ENCODE results near the gene ZDBF2.
"Not testable (repeated sequence)": the region's sequence is repeated elsewhere in the genome, so short reads cannot be mapped to it uniquely, and the experiment has no call there.

Gene ZDBF2

GRCh38 chr2:206259376-206260187, 14.9 kb upstream of the ZDBF2 start:
- DNase-seq, result no peak
- no peak for ATAC-seq

DNA sequence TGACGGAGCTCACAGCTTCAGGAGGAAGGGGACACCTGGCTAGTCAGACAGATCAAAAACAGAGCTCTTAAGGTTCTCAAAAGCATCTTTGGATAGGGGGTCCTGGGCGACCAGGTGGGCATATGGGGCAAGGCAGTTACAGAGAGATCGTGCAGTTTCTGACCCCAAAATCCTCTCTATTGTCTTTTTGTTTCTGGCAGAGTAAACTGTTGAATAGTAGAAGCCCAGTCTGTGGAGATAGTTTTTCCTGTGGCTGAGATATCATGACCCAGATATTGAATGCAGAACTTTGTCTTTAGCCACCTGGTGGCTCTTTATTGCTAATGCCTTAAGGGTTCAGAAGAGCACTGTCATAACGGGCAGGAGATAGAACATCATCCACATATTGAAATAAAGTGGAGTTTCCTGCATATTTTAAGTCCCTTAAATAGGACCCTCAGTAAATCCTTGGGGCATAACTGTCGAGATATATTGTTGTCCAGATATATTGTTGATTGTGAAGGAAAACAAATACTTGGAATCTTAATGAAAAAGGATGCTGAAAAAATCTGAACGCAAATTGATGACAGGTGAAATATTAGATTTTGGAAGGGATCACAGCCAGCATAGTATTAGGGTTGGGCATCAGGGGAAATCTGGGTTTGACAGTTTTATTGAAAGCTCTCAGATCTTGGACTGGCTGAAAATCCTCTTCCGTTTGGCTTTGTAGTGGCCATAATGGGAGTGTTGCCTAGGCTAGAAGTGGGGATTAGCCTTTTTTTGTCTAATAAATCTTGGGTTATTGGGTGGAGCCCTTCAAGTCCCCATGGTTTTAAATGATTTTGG, 14.1 kb upstream of the ZDBF2 start:
- no peak for DNase-seq
- ATAC-seq, result no peak

DNA sequence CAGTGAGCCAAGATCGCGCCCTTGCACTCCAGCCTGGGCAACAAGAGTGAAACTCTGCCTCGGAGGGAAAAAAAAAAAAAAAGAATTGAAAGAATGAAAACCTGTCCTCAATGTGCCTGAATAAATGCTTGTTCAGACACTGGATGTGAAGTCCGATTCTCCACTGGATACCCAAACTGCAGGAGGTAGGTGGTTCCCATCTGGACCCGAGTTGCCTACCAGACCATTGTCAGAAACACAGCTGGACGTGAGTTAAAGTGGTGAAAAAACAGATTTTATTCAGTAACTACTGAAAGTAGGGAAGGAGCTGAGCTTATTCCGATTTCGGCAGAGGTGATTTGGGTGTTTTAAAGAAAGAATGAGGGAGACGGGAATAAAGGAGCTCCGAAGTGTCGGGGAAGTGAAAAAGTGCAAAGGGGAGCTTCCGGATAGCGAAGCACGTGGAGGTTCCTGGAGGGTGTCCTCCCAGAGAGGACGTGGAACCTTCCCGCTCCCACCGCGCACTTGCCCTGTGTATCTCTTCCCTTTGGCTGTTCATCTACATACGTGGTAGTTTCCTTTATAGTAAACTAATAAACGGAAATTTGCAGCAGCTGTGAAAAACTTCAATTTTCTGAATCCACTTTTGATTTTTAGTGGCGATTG, 10.4 kb upstream of the ZDBF2 start:
- DNase-seq, result no peak
- ATAC-seq, result no peak

GRCh38 chr2:206266130-206267125, 8.0 kb upstream of the ZDBF2 start:
- no peak for DNase-seq
- ATAC-seq, result no peak

- DNase-seq, result no peak
- no peak for ATAC-seq
Observed at GRCh38 chr2:206267567-206267966, 6.9 kb upstream of the ZDBF2 start.

GRCh38 chr2:206271065-206271464, 3.4 kb upstream of the ZDBF2 start:
- no peak for ATAC-seq
- no peak for DNase-seq

DNA sequence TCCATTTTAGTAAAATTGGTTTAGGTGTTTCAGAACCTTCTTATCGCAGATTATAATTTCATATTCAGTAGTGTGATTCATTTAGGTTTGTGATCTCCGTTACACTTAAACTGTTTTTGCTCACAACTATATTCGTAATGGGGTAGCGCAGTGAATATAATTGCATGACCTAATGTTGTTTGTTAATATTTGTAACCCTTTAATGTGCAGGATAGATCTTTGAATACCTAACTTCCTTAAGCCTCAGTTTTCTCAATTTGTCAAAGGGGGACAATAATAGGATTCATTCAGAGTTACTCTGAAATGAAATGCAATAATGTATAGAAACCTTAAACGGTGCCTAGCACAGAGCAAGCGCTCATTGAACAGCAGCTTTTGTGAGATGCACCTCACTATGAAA, 558 bp upstream of the ZDBF2 start:
- DNase-seq (no peak), ATAC-seq (no peak)

DNA sequence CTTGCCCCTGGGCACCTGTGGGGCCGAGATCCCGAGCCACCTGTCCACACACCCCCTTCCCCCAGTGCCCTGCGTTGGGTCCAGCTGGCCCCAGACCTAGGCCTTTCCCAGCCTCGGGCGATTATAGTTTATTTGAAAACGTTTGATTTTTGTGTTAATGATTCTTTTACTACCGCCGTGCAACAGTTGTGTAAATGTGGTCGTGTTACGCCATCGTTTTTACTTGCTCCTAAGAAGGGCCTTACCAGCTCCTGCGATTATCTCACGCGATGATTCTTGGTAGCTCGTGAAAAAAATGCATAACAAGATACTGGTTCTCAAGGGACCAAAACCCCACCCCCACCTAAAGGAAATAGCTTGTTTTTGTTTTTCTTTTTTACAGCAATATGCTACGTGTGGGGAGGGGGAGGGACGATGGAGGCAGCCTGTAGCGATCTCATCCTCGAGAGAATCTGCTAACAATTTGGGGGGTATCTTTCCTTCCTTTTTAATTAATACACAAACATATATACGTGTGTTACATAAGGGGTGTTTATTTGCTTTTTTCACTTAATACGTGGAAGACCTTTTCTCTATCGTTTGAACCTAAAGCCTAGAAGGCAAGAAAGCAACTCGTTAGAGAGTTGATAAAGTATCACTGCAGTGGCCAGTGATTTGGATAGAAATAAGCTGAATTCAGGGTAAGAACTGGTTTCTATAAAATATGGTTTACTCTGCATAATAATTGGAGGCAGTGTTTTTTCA, 1.0 kb downstream of the ZDBF2 start:
- ATAC-seq (no peak), DNase-seq (no peak)

DNA sequence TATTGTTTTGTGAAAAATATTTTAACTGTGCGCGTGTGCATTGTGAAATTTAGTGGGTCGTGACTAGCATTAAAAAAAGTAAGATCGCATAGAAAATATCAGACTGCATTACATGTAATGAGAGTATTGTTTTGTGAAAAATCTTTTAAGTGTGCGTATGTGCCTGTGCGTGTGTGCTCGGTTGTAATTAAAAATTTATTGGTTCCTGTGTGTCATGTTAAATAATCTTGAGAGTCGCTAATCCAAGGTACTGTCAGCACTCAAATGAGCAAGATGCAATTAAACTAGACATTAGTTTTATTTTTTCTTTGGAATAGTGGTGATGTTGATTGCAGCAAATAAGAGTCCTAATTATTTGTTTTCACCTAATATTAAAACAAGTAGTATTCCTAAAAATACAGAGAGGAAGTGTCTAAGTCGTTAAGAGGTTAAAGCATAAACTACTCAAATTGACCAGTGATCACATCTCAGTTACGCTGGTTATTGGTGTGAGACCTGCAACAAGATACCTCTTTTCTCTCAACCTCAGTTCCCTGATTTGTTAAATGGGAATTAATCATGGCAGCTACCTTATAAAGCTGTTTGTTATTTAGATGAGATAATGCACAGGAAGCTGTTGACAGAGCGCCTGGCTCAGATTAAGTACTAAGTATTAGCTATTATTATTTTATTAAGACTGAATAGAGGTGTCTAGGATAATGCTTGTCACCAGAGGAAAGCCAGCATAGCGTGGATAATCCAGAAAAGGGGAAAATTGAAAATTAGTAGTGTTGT, 1.9 kb downstream of the ZDBF2 start:
- ATAC-seq (no peak), DNase-seq (no peak)

DNA sequence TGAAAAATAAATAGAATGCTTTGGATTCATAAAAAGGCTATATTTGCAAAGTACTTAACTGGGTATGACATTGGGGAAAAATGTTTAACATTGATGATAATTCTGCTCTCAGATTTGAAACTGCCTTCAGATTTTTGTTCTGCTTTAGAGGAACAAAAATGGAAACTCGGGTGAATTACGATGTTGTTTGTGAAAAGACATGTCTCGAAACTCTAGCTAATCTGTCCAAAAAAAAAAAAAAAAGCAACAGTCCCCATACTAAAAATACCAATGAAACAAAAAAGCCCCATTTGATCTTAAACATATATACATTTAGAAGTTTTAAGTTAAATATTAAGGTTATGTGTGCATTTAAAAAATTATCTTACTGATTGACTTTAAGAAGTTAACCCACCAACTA, 3.0 kb downstream of the ZDBF2 start:
- DNase-seq (no peak), ATAC-seq (no peak)

GRCh38 chr2:206282746-206283145, 8.3 kb downstream of the ZDBF2 start:
- no peak for DNase-seq
- ATAC-seq, result no peak

GRCh38 chr2:206287197-206287596, 12.7 kb downstream of the ZDBF2 start:
- ATAC-seq (no peak), DNase-seq (no peak)

- DNase-seq, result no peak
- no peak for ATAC-seq
Observed at GRCh38 chr2:206289391-206289790, 14.9 kb downstream of the ZDBF2 start.

- ATAC-seq (no peak), DNase-seq (no peak)
Observed at GRCh38 chr2:206296128-206296527, 21.7 kb downstream of the ZDBF2 start.

DNA sequence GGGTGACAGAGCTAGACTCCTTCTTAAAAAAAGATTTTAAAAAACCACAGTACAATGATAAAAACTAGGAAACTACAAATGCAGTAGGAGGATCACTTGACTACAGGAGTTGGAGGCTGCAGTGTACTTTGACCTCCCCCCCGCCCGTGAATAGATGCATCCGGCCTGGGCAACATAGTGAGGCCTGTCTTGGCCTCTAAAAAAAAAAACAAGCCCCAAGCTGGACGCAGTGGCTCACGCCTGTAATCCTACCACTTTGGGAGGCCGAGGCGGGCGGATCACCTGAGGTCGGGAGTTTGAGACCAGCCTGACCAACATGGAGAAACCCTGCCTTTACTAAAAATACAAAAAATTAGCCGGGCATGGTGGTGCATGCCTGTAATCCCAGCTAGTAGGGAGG, 25.1 kb downstream of the ZDBF2 start:
- ATAC-seq, DNase-seq: not testable (repeated sequence)

DNA sequence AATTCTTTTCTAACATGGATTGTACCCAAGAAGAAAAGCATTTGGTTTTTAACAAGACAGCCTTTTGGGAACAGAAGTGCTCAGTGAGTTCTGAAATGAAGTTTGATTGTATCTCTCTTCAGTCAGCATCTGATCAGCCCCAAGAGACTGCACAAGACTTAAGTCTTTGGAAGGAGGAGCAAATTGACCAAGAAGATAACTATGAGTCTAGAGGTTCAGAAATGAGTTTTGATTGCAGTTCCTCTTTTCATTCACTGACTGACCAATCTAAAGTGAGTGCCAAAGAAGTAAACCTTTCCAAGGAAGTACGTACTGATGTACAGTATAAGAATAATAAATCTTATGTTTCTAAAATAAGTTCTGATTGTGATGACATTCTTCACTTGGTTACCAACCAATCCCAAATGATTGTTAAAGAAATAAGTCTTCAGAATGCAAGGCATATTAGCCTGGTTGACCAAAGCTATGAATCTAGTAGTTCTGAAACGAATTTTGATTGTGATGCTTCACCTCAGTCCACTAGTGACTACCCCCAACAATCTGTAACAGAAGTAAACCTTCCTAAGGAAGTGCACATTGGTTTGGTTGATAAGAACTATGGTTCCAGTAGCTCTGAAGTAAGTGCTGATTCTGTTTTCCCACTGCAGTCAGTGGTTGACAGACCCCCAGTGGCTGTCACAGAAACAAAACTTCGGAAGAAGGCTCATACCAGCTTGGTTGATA, 31.2 kb downstream of the ZDBF2 start:
- ATAC-seq (no peak), DNase-seq (no peak)

DNA sequence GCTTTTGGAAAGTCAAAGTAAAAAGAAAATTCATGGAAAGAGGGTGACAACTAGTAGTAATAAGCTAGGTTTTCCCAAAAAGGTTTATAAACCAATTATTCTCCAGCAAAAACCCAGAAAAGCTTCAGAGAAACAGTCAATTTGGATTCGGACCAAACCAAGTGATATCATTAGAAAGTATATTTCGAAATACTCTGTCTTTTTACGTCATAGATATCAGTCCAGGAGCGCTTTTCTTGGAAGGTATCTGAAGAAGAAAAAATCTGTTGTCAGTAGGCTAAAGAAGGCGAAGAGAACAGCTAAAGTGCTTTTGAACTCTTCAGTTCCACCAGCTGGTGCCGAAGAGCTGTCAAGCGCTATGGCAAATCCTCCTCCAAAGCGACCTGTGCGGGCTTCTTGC, 36.6 kb downstream of the ZDBF2 start:
- ATAC-seq (no peak), DNase-seq (no peak)

GRCh38 chr2:206316141-206316540, 41.7 kb downstream of the ZDBF2 start:
- no peak for ATAC-seq

GRCh38 chr2:206323033-206323432, 48.6 kb downstream of the ZDBF2 start:
- ATAC-seq (no peak), DNase-seq (no peak)

More at GRCh38 chr2:206316141-206316540, 41.7 kb downstream of the ZDBF2 start:
- no peak for DNase-seq

DNA sequence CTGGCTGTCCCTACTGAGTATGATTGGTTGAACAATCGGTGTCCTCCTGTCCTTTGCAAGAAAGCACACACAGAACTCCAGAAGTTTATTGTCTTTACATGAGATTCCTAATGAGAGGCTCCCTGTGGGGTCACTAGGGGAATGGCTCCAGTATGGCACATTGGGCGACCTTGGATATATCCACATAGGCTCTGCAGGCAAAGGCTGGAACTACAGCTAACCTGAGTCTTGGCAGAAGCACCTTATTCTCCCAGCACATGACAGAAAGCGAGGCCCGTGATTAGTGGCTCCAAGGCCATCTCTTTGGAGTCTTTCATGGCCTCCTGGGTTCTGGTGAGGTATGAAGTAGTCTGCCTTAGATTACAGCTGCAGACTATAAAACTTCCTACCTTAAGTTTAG, 49.0 kb downstream of the ZDBF2 start:
- ATAC-seq (no peak), DNase-seq (no peak)

Data from stimulated activated naive CD8-positive, alpha-beta T cell treated with anti-CD3 and anti-CD28 coated beads, Interleukin-15, Interleukin-2, amounts not matched to agents 100 U/mL and 50 U/mL, for 24 hours (primary cell).